Peyer's patch (tissue), 4 donors: ENCODE measurements around the gene CDK18. TPM values are rescaled to one million over a fixed set of nuclear protein-coding genes. Genes with fewer than 3 reads are reported as not detected.

Source experiments
- DNase-seq, 3 donors: peaks; one replicate each; pipeline ENCODE4 v3.0.0-alpha.2; 2017 to 2019
- H3K27ac ChIP-seq, 4 donors: fragments of 200-600 bp; sonication (generic); one replicate each; pipeline ENCODE4 v1.5.1; 2016 to 2019
- H3K27me3 ChIP-seq, 2 donors: fragments of 200-600 bp; sonication (generic); one replicate each; pipeline ENCODE4 v1.5.1; 2019
- H3K36me3 ChIP-seq, 3 donors: fragments of 200-600 bp; sonication (generic); one replicate each; pipeline ENCODE4 v1.5.1; 2016 to 2019
- H3K4me1 ChIP-seq, 4 donors: fragments of 200-600 bp; sonication (generic); one replicate each; pipeline ENCODE4 v1.5.1; 2016 to 2019
- H3K4me3 ChIP-seq, 4 donors: fragments of 200-600 bp; sonication (generic); 1 replicate in 3 of 4; 2 replicates in 1 of 4; pipeline ENCODE4 v1.5.1; 2016 to 2019; ENCODE audit warnings: mild to moderate bottlenecking in 1 of 4
- H3K9me3 ChIP-seq, 4 donors: fragments of 200-600 bp; sonication (generic); one replicate each; pipeline ENCODE4 v1.5.1; 2016 to 2019; ENCODE audit warnings: mild to moderate bottlenecking in 1 of 4
- CTCF ChIP-seq, 6 experiments: fragments of 450-650 bp in 4 of 6; fragments of 200-600 bp in 2 of 6; sonication (generic) in 1 of 6; IDR thresholded peaks; one replicate each; pipeline ENCODE4 v1.5.1; 2017 to 2019; ENCODE audit warnings: antibody characterized with exemption in 6 of 6, mild to moderate bottlenecking in 3 of 6, moderate library complexity in 1 of 6
- POLR2A ChIP-seq, 2 donors: fragments of 450-650 bp; IDR thresholded peaks; one replicate each; pipeline ENCODE4 v1.5.1; 2017; ENCODE audit warnings: antibody characterized with exemption in 2 of 2, mild to moderate bottlenecking in 2 of 2, moderate library complexity in 2 of 2
- total RNA-seq, 4 donors: library from RNA; depleted of rRNA; stranded (reverse); fragments of >200 nt; gene quantifications; one replicate each; pipeline ENCODE4 v1.1.0, GENCODE V29; 2016

The CDK18 gene
- total RNA-seq, 4 donors from 2014 or later: 47.0 to 126 (median 80.7) TPM

GRCh38 chr1:205570173-205570501, 65.7 kb downstream of the CDK18 start:
- H3K4me3 ChIP-seq: no peak overlapping the region
- H3K36me3 ChIP-seq: no peaks in the 10 kb centered on the region
- DNase-seq: peak in 1 of 3 donors; percentile 36
- H3K27me3 ChIP-seq: peaks cover 0 to 11% of the 10 kb centered on the region in 2 donors
- no peak for TF ChIP-seq CTCF (IDR thresholded peaks at IDR 0.05)
- TF ChIP-seq POLR2A (IDR thresholded peaks at IDR 0.05): no peak
- no peak overlapping the region for H3K27ac ChIP-seq
- H3K4me1 ChIP-seq: peaks cover 0 to 15% (median 4%) of the 10 kb centered on the region in 4 donors
- H3K9me3 ChIP-seq: no peaks in the 10 kb centered on the region

DNA sequence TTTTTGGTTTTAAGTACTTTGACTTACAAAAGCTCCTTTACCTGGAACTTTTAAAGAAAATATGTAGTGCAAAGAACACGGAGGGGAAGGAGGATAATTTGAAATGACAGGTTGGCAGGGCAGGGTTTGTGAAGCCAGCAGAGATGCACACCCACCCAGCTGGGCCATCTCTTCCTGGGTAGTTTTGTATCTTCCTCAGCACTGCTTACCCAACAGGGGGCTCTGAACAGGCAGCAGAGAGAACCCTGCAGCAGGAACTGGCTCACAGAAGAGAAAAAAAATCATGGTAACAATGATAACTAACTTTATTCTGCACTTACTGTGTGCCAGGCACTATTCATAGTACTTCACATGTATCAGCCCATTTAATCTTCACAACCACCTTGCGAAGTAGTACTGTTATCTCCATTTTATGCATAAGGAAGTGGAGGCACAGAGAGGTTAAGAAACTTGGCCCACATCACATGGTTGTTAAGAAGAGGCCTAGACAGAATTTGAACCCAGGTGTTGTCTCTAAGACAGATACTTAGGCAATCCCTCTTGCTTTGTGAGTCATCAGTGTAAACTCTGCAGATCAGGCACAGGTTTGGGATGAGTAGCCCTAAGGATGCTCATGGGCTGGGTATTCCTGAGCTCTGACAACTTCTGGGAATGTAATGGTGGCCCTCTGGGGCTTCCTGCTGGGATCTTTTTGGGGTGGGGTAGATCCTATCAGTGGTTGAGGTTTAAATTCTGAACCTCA, 66.5 kb downstream of the CDK18 start:
- no peak for TF ChIP-seq POLR2A (IDR thresholded peaks at IDR 0.05)
- TF ChIP-seq CTCF (IDR thresholded peaks at IDR 0.05): no peak
- Histone ChIP-seq H3K4me1 (peaks cover 0 to 15% (median 4%) of the 10 kb centered on the region in 4 donors), H3K36me3 (no peaks in the 10 kb centered on the region), H3K27me3 (peaks cover 0 to 11% of the 10 kb centered on the region in 2 donors), H3K4me3 (no peak overlapping the region), H3K27ac (no peak overlapping the region), H3K9me3 (no peaks in the 10 kb centered on the region)
- DNase-seq: peak in 1 of 3 donors; percentile 26

DNA sequence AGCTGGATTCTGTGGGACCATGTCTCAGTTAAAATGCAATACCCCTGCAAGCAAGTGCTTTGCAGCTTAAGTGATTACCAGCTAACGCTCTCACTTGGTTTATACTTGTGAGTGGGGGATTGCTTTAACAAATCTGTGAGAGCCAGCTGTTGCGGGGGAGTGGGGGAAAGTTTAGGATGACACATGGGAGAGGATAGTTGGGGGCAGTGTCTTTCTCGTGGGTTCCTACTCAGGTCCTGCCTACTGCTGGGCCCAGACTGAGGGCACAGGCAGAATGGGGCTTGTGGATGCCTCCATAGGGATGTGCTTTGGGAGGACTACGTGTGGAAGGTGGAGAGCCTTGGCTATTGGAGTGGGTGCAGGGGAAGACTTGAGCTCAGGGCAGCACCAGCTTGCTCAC, 67.3 kb downstream of the CDK18 start:
- H3K9me3 ChIP-seq: no peaks in the 10 kb centered on the region
- no peak overlapping the region for H3K27ac ChIP-seq
- H3K27me3 ChIP-seq: peaks cover 0 to 11% of the 10 kb centered on the region in 2 donors
- no peaks in the 10 kb centered on the region for H3K36me3 ChIP-seq
- no peak overlapping the region for H3K4me3 ChIP-seq
- TF ChIP-seq CTCF (IDR thresholded peaks at IDR 0.05) (no peak), POLR2A (IDR thresholded peaks at IDR 0.05) (no peak)
- peaks cover 0 to 15% (median 4%) of the 10 kb centered on the region in 4 donors for H3K4me1 ChIP-seq
- no peak for DNase-seq

GRCh38 chr1:205572421-205572820, 68.0 kb downstream of the CDK18 start:
- no peak for TF ChIP-seq CTCF (IDR thresholded peaks at IDR 0.05)
- TF ChIP-seq POLR2A (IDR thresholded peaks at IDR 0.05): no peak
- Histone ChIP-seq H3K36me3 (no peaks in the 10 kb centered on the region), H3K9me3 (no peaks in the 10 kb centered on the region), H3K4me3 (no peak overlapping the region), H3K27me3 (peaks cover 0 to 11% of the 10 kb centered on the region in 2 donors), H3K4me1 (peaks cover 0 to 15% (median 4%) of the 10 kb centered on the region in 4 donors), H3K27ac (no peak overlapping the region)
- peak in 2 of 3 donors; percentile 3 to 11 for DNase-seq

DNA sequence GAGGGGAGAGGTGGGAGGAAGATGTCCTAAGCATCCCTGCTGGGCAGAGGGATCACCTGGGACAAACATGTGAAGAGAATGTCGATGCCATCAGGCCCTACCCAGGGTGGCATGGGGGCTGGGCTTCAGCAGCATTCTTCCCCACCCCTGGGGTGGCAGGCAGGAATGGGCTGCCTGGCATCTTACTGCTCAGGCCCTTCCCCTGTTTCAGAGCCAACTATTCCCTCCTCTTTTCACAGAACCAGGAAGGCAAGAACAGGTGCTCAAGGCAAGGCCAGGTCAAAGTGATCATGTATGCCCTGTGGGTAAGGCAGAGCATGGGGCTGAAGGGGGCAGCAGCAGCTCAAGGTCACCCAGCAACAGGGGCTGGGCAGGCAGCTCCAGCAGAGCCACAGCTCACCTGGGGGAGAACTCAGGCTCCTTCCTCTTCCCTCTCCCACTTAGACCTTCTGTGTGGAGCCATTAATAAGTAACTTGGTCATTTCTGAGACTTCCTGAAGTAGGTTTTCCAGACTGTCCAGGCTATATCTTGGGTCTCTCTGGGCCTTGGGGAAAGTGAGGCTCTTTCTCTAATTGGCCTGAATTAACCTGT, 70.9 kb downstream of the CDK18 start:
- peak in 2 of 3 donors; percentile 4 to 32 for DNase-seq
- Histone ChIP-seq H3K9me3 (no peaks in the 10 kb centered on the region), H3K4me1 (no peaks in the 10 kb centered on the region), H3K4me3 (no peak overlapping the region), H3K27ac (no peak overlapping the region), H3K27me3 (no peaks in the 10 kb centered on the region), H3K36me3 (no peaks in the 10 kb centered on the region)
- TF ChIP-seq POLR2A (IDR thresholded peaks at IDR 0.05) (no peak), CTCF (IDR thresholded peaks at IDR 0.05) (no peak)
